CD4-positive, alpha-beta T cell treated with Interleukin-4 for 1 hour (primary cell): Measurements from ENCODE around the gene ARHGAP28.

Source experiments
- DNase-seq, 2 donors: peaks; one replicate each; pipeline ENCODE4 v3.0.0-alpha.2; 2020 to 2022

Gene ARHGAP28

GRCh38 chr18:6734726-6735430, 5.4 kb downstream of the ARHGAP28 start:
- DNase-seq: no peak

DNA sequence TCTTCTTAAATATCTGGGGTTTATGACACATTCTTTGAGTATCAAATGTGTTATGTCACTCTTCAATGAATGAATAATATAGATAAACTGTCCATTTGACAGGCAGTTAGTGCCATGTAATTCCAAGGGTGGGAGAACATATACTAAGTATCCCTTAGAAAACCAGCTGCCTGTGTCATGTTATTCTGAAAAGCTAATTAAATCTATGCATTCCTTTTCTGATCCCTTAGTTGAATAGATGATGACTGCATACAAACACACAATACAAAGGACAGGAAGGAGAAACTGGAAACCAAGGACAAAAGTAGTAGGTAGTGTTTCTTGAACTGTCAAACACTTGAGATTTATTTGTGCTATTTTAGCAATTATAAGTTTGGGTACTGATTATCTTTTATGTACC, 8.3 kb downstream of the ARHGAP28 start:
- no peak for DNase-seq

GRCh38 chr18:6738622-6739021, 9.1 kb downstream of the ARHGAP28 start:
- no peak for DNase-seq

- DNase-seq: no peak
Observed at GRCh38 chr18:6741232-6741663, 11.7 kb downstream of the ARHGAP28 start.

- DNase-seq: no peak
Observed at GRCh38 chr18:6741786-6742185, 12.3 kb downstream of the ARHGAP28 start.

GRCh38 chr18:6743999-6744398, 14.5 kb downstream of the ARHGAP28 start:
- DNase-seq: no peak

DNA sequence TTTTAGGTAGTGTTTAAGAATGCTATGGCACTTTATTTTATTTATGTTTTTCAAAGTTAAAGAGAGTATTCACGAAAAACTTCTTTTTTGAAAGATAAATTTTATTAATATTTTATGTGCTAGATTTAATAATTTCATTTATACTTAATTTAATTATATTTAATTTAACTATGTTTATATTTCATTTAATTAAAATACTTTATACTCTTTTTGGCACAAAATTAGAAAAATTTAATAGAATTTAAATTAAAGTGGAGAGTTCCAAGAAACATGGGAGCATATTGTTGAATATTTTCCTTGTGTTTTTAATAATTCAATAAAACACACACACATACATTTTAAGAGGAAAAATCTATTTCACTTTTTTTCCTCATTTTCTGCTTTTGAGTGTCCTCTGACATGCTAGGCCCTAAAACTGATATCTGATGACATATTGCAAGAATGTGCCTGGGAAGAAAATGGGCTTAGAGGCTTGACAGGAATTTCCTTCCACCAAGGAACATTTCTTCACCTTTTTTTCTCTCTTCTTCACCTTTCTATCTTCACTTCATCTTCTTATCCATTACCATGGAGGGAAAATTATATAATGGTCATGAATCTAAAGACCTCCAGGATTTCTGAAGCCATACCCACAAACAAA, 15.4 kb downstream of the ARHGAP28 start:
- no peak for DNase-seq

- DNase-seq: no peak
Observed at GRCh38 chr18:6745504-6746031, 16.1 kb downstream of the ARHGAP28 start.

DNA sequence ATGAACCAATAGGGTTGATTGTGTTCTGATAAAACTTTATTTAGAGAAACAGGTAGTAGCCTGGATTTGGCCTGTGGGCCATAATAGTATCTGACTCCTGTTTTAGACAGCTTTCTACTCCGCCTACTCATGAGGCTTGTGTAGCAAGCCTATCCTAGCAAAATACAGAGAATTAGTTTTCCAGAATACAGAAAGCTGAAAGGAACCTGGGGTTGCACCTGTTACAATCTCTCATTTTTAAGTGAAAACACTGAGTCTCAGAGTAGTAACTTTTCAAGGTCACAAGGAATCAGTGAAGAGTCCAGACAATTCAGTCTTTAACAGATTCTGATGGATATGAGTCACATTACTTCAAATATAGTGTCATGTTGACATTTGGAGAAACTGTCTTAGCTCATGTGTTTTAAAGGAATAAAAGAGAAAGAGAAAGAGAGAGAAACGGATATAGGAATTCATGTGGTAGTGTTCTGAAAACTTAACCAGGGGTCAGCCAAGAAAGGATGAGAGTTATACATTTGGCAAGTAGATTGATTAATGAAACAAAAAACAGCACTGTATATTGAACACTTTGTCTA, 17.0 kb downstream of the ARHGAP28 start:
- DNase-seq: no peak

DNA sequence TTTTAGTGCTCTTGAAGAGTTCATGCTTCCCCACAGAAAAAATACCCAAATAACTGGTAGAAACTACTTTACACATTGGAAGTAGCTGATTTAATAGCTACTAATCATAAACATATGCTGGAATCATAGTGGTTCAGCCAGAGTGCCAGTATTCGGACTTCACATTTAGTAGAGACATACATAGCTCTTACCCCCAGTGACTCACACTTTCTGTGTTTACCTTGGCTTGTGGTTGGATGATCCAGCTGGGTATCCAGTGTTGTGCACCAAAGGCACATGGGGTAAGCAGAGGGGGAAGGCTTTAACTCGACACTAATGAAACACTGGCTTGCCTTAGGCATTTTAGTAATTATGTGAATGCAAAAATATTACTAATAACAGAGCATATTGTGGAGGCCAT, 18.1 kb downstream of the ARHGAP28 start:
- no peak for DNase-seq

- DNase-seq: no peak
Observed at GRCh38 chr18:6748241-6748640, 18.7 kb downstream of the ARHGAP28 start.

DNA sequence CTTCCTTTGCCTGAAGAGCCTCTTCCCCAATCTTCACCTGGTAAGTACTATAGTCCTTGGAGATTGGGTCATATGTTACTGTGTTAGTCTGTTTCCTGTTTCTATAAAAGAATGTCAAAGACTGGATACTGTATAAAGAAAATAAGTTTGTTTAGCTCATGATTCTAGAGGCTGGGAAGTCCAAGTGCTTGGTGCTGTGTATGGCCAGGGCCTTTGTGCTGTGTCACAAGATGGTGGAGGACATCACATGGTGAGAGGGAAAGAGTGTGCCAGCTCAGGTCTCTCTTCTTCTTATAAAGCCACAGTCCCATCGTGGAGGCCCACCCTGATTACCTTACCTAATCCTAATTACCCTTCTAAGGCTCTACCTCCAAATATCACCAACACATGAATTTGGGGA, 20.9 kb downstream of the ARHGAP28 start:
- no peak for DNase-seq

GRCh38 chr18:6751222-6751621, 21.7 kb downstream of the ARHGAP28 start:
- DNase-seq: no peak

DNA sequence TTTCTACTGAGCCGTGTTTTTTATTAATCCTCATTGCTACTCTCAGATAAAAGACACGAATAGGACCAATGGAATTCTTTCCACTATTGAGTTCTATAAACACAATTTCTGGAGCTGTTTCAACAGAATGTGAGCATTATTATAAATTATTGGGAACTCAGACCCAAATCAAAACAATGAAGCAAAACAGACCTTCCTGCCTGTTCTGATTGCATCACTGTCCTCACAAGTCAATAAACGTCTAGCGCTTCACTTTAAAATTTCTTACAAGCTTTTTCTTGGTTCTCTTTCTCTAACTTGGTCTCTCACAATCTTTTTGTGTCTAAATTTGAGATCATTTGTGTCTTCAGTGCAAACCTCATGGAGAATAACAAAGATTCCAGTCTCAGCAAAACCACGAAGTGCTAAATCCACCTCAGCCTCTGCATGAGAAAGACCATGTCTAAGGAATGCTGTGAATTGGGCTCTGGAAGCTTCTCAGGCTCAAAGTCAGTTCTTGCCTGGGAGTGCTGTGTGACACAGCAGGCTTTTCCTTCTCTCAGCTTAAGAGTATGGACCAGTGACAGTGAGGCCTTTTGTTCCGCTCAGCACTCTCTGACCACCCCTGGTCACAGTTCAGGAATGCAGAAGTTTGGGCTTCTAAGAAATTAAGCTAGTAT, 22.8 kb downstream of the ARHGAP28 start:
- DNase-seq: no peak

DNA sequence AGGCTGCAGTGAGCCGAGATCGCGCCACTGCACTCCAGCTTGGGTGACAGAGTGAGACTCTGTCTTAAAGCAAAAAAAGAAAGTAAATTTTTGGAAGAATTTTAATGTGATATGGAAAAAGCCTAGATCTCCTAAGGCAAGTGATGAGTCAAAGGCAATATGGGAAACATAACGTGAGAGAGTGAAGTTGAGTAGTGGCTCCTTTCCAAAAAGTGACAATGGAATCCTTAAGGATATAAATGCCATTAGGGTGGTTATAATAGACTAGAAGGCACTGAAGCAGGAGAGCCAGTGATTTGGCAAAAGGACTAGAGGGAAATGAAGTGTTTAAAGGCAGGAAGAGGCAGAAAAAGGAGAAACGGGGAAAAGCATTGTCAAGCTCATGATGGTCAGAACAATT, 25.6 kb downstream of the ARHGAP28 start:
- DNase-seq: no peak

DNA sequence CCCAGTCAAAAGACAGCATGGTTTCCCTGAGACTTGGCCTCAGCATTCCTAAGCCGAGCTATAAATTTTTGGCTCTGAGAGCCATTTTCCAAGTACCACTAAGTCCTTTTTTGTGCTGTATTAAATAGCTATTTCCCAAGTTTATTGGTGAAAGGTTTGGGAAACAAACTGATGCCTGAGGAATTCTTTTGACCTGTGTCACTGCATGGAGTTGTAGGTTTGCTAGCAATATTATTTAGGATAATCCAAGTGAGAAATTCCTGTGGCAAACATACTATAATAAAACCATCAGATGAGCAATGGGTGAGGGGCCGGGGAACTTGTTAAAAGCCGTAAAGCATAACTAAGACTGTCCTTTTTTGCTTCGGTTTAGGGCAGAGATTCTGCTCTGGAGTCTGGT, 28.4 kb downstream of the ARHGAP28 start:
- no peak for DNase-seq

GRCh38 chr18:6759579-6759978, 30.1 kb downstream of the ARHGAP28 start:
- no peak for DNase-seq

DNA sequence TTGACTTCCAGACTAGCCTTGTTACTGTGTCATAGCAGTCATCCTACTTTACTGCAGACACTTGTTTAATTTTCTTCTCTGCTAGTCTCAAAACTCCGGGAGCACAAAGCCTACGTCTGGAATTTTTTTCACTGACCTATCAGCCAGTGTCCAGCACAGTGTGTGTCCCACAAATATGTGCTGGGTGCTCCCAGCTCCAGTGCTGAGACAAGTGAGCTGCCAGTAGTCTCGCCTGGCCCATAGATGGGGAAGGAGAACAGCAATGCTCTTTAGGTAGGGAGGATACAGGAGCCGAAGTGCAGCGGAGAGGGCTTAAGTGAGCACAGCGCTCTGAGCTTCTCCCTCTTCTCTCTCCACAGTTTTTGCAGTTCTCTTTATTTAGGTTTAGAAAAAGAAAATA, 34.0 kb downstream of the ARHGAP28 start:
- DNase-seq: no peak

DNA sequence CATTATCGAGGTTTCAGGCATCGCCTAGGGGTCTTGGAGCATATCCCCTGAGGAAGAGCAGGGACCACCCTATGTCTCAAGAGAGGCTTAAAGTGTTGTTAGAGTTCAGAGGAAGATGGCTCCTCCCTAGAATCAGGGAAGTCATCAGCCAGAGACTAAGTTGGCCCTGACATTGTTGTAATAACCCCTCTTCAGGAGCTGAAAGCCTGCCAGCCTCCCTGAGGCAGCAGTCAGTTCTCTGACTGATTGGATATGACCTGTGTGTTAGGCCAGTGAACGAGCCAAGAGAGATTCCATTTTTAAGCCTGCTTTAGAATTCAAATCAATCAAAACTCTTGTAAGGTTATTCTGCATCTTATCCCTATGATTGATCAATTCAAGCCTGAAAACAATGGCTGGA, 34.9 kb downstream of the ARHGAP28 start:
- DNase-seq: no peak

DNA sequence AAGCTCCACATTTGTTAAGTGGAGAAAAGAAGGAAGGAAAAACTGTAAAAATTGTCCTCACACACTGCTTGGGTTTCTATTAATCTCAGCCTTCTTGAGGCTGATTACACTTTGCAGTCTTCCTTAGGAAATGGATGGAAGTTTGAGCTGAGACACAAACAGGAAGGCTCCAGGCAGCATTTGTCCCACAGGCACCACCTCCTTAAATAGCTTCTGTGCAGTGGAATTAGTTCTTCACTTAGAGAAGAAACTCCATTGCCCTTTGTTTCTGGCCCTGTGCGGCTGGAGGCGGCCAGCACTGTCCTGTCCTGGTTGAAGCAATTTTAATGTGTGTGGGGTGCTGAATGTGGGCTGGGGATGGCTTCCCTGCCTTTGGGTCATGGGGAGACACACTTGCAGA, 44.3 kb downstream of the ARHGAP28 start:
- DNase-seq: no peak

DNA sequence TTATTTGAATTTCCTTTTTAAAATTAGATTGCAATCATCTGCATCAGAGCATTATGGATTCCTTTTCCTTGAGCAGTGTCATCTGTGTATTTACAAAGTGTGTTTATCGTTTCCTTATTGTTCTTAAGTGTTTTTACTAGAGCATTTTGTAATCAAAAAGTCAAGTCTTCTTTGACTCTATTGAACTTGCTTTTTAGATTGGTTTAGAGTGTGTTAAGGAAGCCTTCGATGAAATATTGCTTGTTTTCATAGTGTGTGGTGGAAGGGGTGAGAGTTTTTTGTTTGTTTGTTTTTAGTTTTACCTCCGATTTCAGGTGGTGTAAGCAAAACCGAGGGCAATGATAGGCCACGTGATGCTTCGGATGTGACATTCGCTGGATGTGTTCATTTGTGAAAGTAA, 45.7 kb downstream of the ARHGAP28 start:
- DNase-seq: no peak

DNA sequence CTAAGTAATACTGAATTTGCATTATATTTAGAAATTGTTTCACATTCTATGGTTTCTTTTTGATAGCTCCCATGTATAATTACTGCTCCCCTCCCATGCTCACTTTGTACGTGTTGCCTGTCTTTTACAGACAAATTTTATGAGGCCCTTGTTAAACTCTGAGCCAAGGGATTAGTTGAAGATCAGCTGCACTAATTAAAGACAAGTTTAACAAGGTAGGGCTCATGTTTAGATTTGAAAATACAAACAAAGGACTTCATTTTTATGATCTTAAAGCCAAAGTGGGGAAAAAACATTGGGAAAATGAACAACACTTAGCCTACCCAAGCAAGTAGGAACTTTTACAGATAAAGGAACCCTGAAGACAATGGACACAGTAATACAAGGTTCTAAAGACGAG, 46.2 kb downstream of the ARHGAP28 start:
- no peak for DNase-seq

DNA sequence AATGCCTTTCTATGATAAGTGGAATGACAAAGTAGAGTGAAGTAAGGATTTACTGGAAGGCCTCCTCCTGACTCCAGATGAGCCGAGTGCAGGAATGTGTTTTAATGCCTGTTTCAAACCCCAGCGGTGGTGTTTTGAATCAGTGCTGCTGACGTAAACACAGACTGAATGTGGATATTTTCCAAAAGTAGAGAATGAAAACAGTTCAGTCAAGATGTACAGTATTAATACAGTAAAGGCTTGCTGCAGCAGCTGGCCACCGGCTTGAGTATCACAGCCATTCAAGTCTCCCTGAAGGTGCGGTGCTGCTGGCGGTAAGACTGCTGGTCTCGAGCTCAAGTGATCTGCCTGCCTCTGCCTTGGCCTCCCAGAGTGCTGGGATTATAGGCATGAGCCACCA, 46.7 kb downstream of the ARHGAP28 start:
- DNase-seq: no peak

GRCh38 chr18:6777509-6777908, 48.0 kb downstream of the ARHGAP28 start:
- no peak for DNase-seq
